GM12891 (cell line): ENCODE measurements around the gene PSD. TPM values are rescaled to one million over a fixed set of nuclear protein-coding genes. Genes with fewer than 3 reads are reported as not detected.

Source experiments
- DNase-seq: peaks from one replicate; pipeline ENCODE4 v3.0.0; 2011; ENCODE audit warnings: low spot score; ENCODE audit not compliant: insufficient read length
- FAIRE-seq: peaks from 2 replicates; lab custom pipeline; 2011; peaks lifted over from hg19 to GRCh38; lab: Jason Lieb, UNC
- PAX5 ChIP-seq: IDR thresholded peaks from 2 replicates; pipeline ENCODE4 v1.6.1; 2011; ENCODE audit warnings: low read length, moderate library complexity, mild to moderate bottlenecking; ENCODE audit not compliant: insufficient read depth, severe bottlenecking
- POLR2A ChIP-seq: IDR thresholded peaks from 2 replicates; pipeline ENCODE4 v1.6.1; 2011; ENCODE audit warnings: low read depth, low read length, control low read depth
- POLR2AphosphoS5 ChIP-seq: IDR thresholded peaks from 2 replicates; pipeline ENCODE4 v1.6.1; 2011; ENCODE audit warnings: low read depth, low read length, control low read depth
- POU2F2 ChIP-seq: IDR thresholded peaks from 2 replicates; pipeline ENCODE4 v1.6.1; 2011; ENCODE audit warnings: low read depth, mild to moderate bottlenecking, control low read depth, low read length, moderate library complexity
- SPI1 ChIP-seq: IDR thresholded peaks from 2 replicates; pipeline ENCODE4 v1.6.1; 2011; ENCODE audit warnings: low read depth, low read length, control low read depth
- TAF1 ChIP-seq: IDR thresholded peaks from 2 replicates; pipeline ENCODE4 v1.6.1; 2011; ENCODE audit warnings: low read depth, low read length, control low read depth
- polyA plus RNA-seq: library from polyadenylated mRNA; unstranded; fragments of >200 nt; gene quantifications from one replicate; pipeline ENCODE4 v1.2.1, GENCODE V29; 2012; ENCODE audit warnings: low read depth, missing spikeins, inconsistent platforms; ENCODE audit not compliant: missing spikeins

Gene PSD
- polyA plus RNA-seq, result 2.7 TPM

- no peak for FAIRE-seq
- TF ChIP-seq SPI1 (no peak), PAX5 (no peak), POLR2AphosphoS5 (no peak), POLR2A (no peak), TAF1 (no peak), POU2F2 (no peak)
- no peak for DNase-seq
Measured at GRCh38 chr10:102418622-102419268, at the start of gene PSD. PSD (minus strand) TSS chr10:102418785; CDS start chr10:102417038, 1,747 bp downstream.

- no peak for FAIRE-seq
- TF ChIP-seq PAX5 (no peak), POLR2A (no peak), SPI1 (no peak), POLR2AphosphoS5 (no peak), POU2F2 (no peak), TAF1 (no peak)
- DNase-seq, result no peak
Measured at GRCh38 chr10:102467971-102468438, 49.4 kb upstream of the PSD start.

- TF ChIP-seq SPI1, result no peak
- TF ChIP-seq PAX5, result no peak
- no peak for TF ChIP-seq TAF1
- no peak for TF ChIP-seq POU2F2
- TF ChIP-seq POLR2A, result no peak
- TF ChIP-seq POLR2AphosphoS5, result no peak
- DNase-seq, result no peak
- FAIRE-seq, result no peak
Measured at GRCh38 chr10:102467318-102467717, 48.7 kb upstream of the PSD start.

- TF ChIP-seq POU2F2 (no peak), PAX5 (no peak), POLR2AphosphoS5 (no peak), SPI1 (no peak), POLR2A (no peak), TAF1 (no peak)
- DNase-seq (no peak), FAIRE-seq (no peak)
Measured at GRCh38 chr10:102465466-102465865, 46.9 kb upstream of the PSD start.

GRCh38 chr10:102463983-102464382 lies 45.4 kb upstream of the PSD start:
- no peak for DNase-seq
- TF ChIP-seq TAF1 (no peak), POU2F2 (no peak), PAX5 (no peak), POLR2AphosphoS5 (no peak), SPI1 (no peak), POLR2A (no peak)
- no peak for FAIRE-seq

GRCh38 chr10:102462512-102463054 lies 44.0 kb upstream of the PSD start:
- FAIRE-seq, result no peak
- TF ChIP-seq TAF1, result no peak
- no peak for DNase-seq

- DNase-seq, result peak; percentile 99
- peak; percentile 98 for FAIRE-seq
- TF ChIP-seq POU2F2 (no peak), TAF1 (peak; percentile 53; the same call in 1 of the 2 replicates), POLR2AphosphoS5 (no peak), POLR2A (no peak), SPI1 (no peak), PAX5 (no peak)
Measured at GRCh38 chr10:102461187-102462054, 42.8 kb upstream of the PSD start.

GRCh38 chr10:102460836-102461186 lies 42.2 kb upstream of the PSD start:
- no peak for TF ChIP-seq PAX5
- no peak for TF ChIP-seq SPI1
- no peak for TF ChIP-seq POLR2AphosphoS5
- no peak for TF ChIP-seq TAF1
- FAIRE-seq (no peak), DNase-seq (no peak)

- FAIRE-seq, result no peak
- no peak for TF ChIP-seq SPI1
- no peak for TF ChIP-seq POLR2AphosphoS5
- TF ChIP-seq PAX5, result no peak
- no peak for TF ChIP-seq TAF1
- TF ChIP-seq POLR2A, result no peak
- TF ChIP-seq POU2F2, result no peak
- no peak for DNase-seq
Measured at GRCh38 chr10:102458656-102459055, 40.1 kb upstream of the PSD start.

GRCh38 chr10:102457591-102458150 lies 39.1 kb upstream of the PSD start:
- TF ChIP-seq PAX5 (no peak), POLR2A (no peak), TAF1 (no peak), POLR2AphosphoS5 (no peak), POU2F2 (no peak), SPI1 (no peak)
- FAIRE-seq, result no peak
- DNase-seq, result no peak
